GM12873 (cell line): ENCODE data around the gene C1QTNF1.

Experiments
- TF ChIP-seq, protein P1 (sequence below): IDR thresholded peaks from 2 replicates; pipeline ENCODE4 v1.5.1; 2012; ENCODE audit warnings: low read depth, mild to moderate bottlenecking, moderate library complexity, low read length, control low read depth; ENCODE audit not compliant: insufficient read depth; ENCODE audit errors: missing control alignments

Gene C1QTNF1

DNA sequence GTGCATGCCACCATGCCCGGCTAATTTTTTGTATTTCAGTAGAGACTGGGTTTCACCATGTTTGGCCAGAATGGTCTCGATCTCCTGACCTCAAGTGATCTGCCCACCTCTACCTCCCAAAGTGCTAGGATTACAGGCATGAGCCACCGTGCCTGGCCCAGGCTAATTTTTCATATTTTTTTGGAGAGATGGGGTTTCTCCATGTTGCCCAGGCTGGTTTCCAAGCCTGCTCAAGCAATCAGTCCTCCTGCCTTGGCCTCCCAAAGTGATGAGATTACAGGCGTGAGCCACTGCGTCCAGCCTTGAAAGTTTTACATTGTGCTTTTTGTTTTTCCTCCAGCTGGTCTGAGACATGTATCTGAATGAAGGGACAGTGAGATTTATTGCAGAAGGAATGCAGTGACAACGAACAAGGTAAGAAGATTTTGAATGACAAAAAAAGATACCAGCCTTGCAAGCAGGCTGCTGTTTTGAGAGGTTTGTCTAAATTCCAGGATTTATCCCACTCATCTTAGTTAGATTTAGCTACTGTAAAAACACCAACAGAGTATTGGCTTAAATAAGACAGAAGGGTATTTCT is 47.3 kb downstream of the C1QTNF1 start:
- TF ChIP-seq, protein P1, sequence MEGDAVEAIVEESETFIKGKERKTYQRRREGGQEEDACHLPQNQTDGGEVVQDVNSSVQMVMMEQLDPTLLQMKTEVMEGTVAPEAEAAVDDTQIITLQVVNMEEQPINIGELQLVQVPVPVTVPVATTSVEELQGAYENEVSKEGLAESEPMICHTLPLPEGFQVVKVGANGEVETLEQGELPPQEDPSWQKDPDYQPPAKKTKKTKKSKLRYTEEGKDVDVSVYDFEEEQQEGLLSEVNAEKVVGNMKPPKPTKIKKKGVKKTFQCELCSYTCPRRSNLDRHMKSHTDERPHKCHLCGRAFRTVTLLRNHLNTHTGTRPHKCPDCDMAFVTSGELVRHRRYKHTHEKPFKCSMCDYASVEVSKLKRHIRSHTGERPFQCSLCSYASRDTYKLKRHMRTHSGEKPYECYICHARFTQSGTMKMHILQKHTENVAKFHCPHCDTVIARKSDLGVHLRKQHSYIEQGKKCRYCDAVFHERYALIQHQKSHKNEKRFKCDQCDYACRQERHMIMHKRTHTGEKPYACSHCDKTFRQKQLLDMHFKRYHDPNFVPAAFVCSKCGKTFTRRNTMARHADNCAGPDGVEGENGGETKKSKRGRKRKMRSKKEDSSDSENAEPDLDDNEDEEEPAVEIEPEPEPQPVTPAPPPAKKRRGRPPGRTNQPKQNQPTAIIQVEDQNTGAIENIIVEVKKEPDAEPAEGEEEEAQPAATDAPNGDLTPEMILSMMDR: no peak

DNA sequence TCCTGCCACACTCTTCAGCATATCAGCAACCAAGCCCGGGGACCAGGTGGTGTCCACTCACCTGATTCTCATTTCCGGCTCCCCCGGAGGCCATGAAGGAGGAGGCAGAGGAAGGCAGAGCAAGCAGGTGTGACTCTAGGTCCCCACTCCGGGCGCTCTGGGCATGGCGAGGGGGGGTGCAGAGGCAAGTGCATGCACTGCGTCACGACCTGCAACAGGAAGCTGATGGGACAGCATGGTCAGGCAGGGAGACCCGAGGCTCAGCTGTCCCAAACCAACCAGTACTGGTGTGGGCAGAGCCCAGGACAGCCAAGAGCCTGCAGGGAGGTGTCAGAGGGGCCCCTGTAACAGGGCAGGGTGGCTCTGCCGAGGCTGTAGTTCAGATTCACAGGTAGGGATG is 48.6 kb downstream of the C1QTNF1 start:
- TF ChIP-seq, protein P1: no peak

DNA sequence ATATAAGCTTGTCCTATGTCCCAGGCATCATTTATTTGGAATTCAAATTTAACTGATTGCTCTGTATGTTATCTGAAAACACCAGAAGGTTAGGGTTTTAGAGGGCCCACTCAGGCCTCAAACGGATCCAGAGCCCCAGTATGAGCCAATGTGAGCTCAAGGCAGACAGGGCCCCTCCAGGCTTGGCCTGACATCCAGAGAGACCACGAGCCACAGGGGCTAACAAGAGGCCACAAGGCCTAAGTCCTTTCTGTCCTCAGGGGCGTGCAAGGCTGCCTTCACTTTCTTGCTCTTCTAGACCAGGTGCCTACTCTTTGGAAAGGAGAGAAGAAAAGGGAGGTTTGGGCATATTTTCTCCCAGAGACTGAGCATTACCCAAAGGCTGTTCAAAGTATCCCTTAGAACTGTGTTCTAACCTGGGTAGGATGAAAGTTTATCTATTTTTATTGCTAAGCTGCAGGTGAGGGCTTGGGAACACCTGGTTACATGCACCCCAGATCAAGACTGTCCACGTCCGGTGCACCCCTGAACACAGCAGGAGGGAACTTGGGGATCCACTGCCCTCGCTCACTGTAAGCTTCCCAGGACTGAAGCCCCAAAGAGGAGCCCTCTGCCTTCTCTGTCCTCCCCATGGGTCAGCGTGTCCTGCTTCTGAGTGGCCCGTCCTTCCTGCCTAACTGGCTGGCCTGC is 49.2 kb downstream of the C1QTNF1 start:
- TF ChIP-seq, protein P1: no peak

DNA sequence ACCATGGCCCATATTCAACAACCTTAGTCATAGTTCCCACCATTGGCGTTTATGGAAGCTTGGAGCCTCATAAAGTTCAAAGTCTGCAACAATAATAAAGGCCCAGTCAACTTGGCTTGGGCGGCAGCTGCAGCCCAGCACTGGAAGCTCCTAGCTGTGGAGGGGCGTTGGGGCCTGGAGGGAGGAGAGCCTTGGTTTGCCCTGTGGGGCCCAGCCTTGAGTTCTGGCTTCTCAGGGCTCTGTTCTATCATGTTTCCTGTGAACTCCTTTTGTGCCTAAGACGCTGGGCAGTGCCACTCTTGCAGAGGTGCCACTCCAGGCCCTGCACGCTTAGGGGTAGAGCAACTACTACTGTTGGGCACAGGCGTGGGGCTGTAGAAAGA is 49.7 kb downstream of the C1QTNF1 start:
- TF ChIP-seq, protein P1: no peak

DNA sequence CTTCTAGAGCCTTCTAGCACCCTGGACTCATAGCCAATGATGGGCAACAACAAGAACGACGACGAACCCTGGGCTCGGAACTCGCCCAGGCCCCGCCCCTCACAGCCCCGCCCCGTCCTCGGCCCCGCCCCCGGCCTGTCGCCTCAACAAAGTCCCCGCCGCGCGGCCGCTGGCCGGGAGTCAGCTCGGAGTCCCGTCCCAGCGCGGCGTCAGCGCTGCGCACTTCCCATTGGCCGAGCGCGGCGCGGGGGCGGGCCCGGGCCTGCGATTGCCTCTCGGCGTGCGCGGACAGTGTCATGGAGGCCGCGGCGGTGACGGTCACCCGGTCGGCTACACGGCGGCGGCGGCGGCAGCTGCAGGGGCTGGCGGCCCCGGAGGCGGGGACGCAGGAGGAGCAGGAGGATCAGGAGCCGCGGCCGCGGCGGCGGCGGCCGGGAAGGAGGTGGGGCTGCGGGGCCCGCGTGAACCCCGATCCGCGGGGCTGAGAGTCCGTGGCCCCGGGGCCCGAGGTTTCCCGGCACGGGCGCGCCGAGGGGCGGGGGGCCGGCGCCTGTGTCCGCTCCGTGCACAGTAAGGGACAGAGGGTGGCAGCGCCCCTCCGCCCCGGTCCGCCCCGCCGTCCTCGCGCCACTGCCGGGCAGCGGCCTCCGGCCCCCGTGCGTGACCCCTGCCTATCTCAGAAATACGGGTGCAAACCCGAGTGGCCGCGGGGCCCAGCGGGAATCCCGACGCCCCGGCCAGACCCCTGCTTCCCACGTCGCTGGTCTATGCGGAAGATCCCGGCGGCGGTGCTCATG is 50.9 kb downstream of the C1QTNF1 start, which contains the start of gene ENGASE:
Gene ENGASE, plus strand, starts transcription at position 176 of the 797 bp plus-strand sequence. Its CDS starts 121 bp downstream, at position 297.
- TF ChIP-seq, protein P1: no peak

DNA sequence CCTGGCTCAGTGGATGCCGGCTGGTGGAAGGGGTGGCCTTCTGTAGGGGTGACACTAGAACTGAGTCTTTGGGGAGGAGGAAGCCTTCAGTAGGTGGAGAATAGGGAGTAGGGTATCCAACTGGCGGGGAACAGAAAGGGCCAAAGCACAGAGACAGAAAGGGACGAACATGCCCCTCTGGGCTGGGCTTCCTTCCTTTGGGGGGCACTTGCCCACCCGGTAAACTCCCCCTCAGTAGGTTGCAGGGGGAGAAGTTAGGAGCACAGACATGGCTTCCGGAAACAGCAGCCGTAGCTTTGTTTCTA is 51.4 kb downstream of the C1QTNF1 start:
- TF ChIP-seq, protein P1: no peak

DNA sequence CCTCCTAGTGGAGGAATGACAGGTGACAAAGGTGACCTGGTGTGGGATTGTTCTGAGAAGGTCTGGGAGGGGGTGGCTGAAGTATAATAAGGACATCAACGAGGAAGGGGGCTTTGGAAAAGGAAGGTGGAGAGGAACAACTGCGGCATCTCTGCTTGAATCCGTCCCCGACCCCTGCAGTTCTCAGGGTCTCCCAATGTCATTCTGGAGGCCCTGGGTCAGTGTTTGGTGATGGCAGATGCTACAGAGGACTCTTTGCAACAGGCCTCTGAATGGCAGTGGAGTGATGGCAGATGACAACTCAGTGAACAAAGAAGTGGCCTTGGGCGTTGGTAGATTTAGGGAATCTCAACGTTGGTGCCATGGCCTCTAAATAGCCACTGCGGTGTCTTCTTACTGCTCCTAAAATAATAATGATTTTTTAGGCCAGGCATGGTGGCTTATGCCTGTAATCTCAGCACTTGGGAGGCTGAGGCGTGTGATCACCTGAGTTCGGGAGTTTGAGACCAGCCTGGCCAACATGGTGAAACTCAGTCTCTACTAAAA is 52.0 kb downstream of the C1QTNF1 start:
- TF ChIP-seq, protein P1: no peak
